Fibroblast of lung (primary cell): ENCODE measurements around the gene ALG12. TPM values are rescaled to one million over a fixed set of nuclear protein-coding genes. Genes with fewer than 3 reads are reported as not detected.

Source experiments
- DNase-seq, 2 donors: peaks; one replicate each; pipeline versions ENCODE4 v3.0.0 to v3.0.0-alpha.2; 2010; ENCODE audit warnings: low read depth in 2 of 2
- H2AFZ ChIP-seq: 2 replicates; pipeline ENCODE4 v1.5.1; 2012; ENCODE audit warnings: low read length, control low read depth, inconsistent platforms
- H3K27ac ChIP-seq: 2 replicates; pipeline ENCODE4 v1.5.1; 2011; ENCODE audit warnings: low read length, control low read depth; ENCODE audit not compliant: insufficient read depth
- H3K27me3 ChIP-seq: 2 replicates; pipeline ENCODE4 v1.5.1; 2011; ENCODE audit warnings: mild to moderate bottlenecking, low read length; ENCODE audit not compliant: control insufficient read depth, insufficient read depth
- H3K36me3 ChIP-seq: 2 replicates; pipeline ENCODE4 v1.5.1; 2011; ENCODE audit warnings: low read length; ENCODE audit not compliant: control insufficient read depth, insufficient read depth
- H3K4me1 ChIP-seq: 2 replicates; pipeline ENCODE4 v1.5.1; 2011; ENCODE audit warnings: low read length; ENCODE audit not compliant: control insufficient read depth, insufficient read depth; ENCODE audit errors: extremely low read depth
- H3K4me2 ChIP-seq: 2 replicates; pipeline ENCODE4 v1.5.1; 2011; ENCODE audit warnings: low read length, control low read depth; ENCODE audit not compliant: insufficient read depth; ENCODE audit errors: extremely low read depth
- H3K4me3 ChIP-seq, 4 experiments: fragments of 200-600 bp in 1 of 4; sonication (generic) in 1 of 4; replicated peaks in 1 of 4; 2 replicates each; pipeline ENCODE4 v1.5.1; 2011 to 2016; ENCODE audit warnings: low read length in 4 of 4, low read depth in 3 of 4, mild to moderate bottlenecking in 3 of 4, control low read depth in 2 of 4, inconsistent platforms in 1 of 4, mixed read lengths in 1 of 4; ENCODE audit not compliant: insufficient read depth in 1 of 4; ENCODE audit errors: control extremely low read depth in 1 of 4
- H3K79me2 ChIP-seq: 2 replicates; pipeline ENCODE4 v1.5.1; 2012; ENCODE audit warnings: mild to moderate bottlenecking, low read length, inconsistent platforms; ENCODE audit not compliant: control insufficient read depth, insufficient read depth
- H3K9ac ChIP-seq: 2 replicates; pipeline ENCODE4 v1.5.1; 2011; ENCODE audit warnings: mild to moderate bottlenecking, low read length, control low read depth; ENCODE audit not compliant: insufficient read depth
- H3K9me3 ChIP-seq: 2 replicates; pipeline ENCODE4 v1.5.1; 2012; ENCODE audit warnings: low read depth, low read length; ENCODE audit not compliant: control insufficient read depth, insufficient read depth
- H4K20me1 ChIP-seq: 2 replicates; pipeline ENCODE4 v1.5.1; 2011; ENCODE audit warnings: low read length; ENCODE audit not compliant: control insufficient read depth, insufficient read depth; ENCODE audit errors: extremely low read depth
- EZH2 ChIP-seq: IDR thresholded peaks from 2 replicates; pipeline ENCODE4 v1.5.1; 2012; ENCODE audit warnings: low read length, control low read depth, mild to moderate bottlenecking; ENCODE audit errors: missing control alignments
- polyA plus RNA-seq, 2 donors: library from polyadenylated mRNA; depleted of rRNA in 1 of 2; stranded (reverse) in 1 of 2; unstranded in 1 of 2; fragments of >200 nt; gene quantifications; 2 replicates each; pipeline ENCODE4 v1.2.1, GENCODE V29; 2011 to 2012; ENCODE audit warnings: missing spikeins in 1 of 2
- total RNA-seq: library from RNA; depleted of rRNA; stranded (reverse); fragments of >200 nt; gene quantifications from 2 replicates; pipeline ENCODE4 v1.2.1, GENCODE V29; 2014
- TF ChIP-seq, protein P1 (sequence below), 2 donors: IDR thresholded peaks in 1 of 2; conservative IDR thresholded peaks in 1 of 2; 1 replicate in 1 of 2; 2 replicates in 1 of 2; pipeline ENCODE4 v1.5.1; 2011 to 2012; ENCODE audit warnings: low read length in 2 of 2, control low read depth in 1 of 2, inconsistent platforms in 1 of 2, low read depth in 1 of 2, mild to moderate bottlenecking in 1 of 2

The ALG12 gene
- total and polyA plus RNA-seq, 2 donors (not counting 1 experiment from before 2014, with no cell fraction given), result 9.6 to 19.0 TPM

DNA sequence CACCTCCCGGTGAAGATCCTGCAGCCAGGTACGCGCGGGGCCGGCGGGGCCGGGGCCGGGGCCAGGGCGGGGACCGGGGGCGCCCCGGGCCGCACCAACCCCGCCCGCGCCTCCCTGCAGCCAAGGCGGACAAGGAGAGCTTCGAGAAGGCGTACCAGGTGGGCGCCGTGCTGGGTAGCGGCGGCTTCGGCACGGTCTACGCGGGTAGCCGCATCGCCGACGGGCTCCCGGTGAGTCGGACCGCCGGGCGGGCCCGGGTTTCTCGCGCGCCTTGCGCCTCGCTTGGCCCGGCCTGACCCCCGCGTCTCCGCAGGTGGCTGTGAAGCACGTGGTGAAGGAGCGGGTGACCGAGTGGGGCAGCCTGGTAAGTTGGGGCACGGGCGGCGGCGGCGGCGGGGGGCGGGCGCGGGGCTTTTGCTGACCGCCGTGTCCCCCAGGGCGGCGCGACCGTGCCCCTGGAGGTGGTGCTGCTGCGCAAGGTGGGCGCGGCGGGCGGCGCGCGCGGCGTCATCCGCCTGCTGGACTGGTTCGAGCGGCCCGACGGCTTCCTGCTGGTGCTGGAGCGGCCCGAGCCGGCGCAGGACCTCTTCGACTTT is 42.9 kb upstream of the ALG12 start:
- Histone ChIP-seq H4K20me1 (no peaks in the 10 kb centered on the region), H3K27me3 (no peaks in the 10 kb centered on the region), H3K79me2 (peaks cover 38% of the 10 kb centered on the region), H3K36me3 (peaks cover 25% of the 10 kb centered on the region), H2AFZ (no peak overlapping the region), H3K9ac (peak overlapping the region; percentile 76), H3K4me1 (peaks cover 14% of the 10 kb centered on the region), H3K4me2 (peak overlapping the region; percentile 69), H3K27ac (peak overlapping the region; percentile 79), H3K9me3 (no peaks in the 10 kb centered on the region), H3K4me3 (peak overlapping the region; percentile 70 to 88 (median 84))
- TF ChIP-seq, protein P1, sequence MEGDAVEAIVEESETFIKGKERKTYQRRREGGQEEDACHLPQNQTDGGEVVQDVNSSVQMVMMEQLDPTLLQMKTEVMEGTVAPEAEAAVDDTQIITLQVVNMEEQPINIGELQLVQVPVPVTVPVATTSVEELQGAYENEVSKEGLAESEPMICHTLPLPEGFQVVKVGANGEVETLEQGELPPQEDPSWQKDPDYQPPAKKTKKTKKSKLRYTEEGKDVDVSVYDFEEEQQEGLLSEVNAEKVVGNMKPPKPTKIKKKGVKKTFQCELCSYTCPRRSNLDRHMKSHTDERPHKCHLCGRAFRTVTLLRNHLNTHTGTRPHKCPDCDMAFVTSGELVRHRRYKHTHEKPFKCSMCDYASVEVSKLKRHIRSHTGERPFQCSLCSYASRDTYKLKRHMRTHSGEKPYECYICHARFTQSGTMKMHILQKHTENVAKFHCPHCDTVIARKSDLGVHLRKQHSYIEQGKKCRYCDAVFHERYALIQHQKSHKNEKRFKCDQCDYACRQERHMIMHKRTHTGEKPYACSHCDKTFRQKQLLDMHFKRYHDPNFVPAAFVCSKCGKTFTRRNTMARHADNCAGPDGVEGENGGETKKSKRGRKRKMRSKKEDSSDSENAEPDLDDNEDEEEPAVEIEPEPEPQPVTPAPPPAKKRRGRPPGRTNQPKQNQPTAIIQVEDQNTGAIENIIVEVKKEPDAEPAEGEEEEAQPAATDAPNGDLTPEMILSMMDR (conservative IDR thresholded peaks at IDR 0.05 in 1 of 2, IDR thresholded peaks at IDR 0.05 in 1 of 2; ENCODE audit: low read depth in 1 of 2, low read length in 2 of 2), result no peak
- TF ChIP-seq EZH2, result no peak
- peak in 1 of 2 donors; percentile 61 for DNase-seq

DNA sequence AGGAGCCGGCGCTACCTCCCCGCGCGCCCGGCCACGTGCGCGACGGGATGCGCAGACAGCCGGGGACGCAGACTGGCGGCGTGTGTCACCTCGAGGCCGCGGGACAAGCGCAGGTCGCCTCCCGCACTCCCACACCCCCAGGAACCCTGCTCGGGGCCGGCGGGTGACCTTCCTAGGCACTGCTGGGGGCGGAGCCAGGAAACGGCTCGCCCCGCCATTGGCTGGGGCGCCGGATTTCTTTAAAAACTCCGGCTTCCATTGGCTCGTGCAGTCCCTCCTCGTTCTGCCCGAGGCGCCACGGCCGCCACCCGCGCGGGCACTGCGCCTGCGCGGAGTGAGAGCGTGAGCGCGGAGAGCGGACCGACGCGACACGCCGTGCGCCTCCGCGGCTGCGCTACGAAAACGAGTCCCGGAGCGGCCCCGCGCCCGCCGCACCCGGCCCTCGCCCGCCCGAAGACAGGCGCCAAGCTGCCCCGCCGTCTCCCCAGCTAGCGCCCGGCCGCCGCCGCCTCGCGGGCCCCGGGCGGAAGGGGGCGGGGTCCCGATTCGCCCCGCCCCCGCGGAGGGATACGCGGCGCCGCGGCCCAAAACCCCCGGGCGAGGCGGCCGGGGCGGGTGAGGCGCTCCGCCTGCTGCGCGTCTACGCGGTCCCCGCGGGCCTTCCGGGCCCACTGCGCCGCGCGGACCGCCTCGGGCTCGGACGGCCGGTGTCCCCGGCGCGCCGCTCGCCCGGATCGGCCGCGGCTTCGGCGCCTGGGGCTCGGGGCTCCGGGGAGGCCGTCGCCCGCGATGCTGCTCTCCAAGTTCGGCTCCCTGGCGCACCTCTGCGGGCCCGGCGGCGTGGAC is 42.1 kb upstream of the ALG12 start, which contains the start of gene PIM3:
PIM3 (plus strand) TSS at position 614 of the 846 bp plus-strand sequence; CDS start at position 790, 176 bp downstream.
- H2AFZ ChIP-seq, result peak within 1 kb of the TSS; percentile 70
- peak; percentile 95 to 96 for DNase-seq
- TF ChIP-seq EZH2, result no peak
- TF ChIP-seq, protein P1 (conservative IDR thresholded peaks at IDR 0.05 in 1 of 2, IDR thresholded peaks at IDR 0.05 in 1 of 2; ENCODE audit: low read depth in 1 of 2, low read length in 2 of 2), result no peak
- H3K4me3 ChIP-seq, result peak within 1 kb of the TSS; percentile 70 to 88 (median 84)
- H3K9ac ChIP-seq, result peak within 1 kb of the TSS; percentile 76
- peaks cover 37% of the 10 kb centered on the region for H3K79me2 ChIP-seq
- peaks cover 25% of the 10 kb centered on the region for H3K36me3 ChIP-seq
- no peaks in the 10 kb centered on the region for H3K9me3 ChIP-seq
- no peaks in the 10 kb centered on the region for H3K27me3 ChIP-seq
- peak within 1 kb of the TSS; percentile 87 for H3K4me2 ChIP-seq
- peak within 1 kb of the TSS; percentile 79 for H3K27ac ChIP-seq
- H4K20me1 ChIP-seq, result no peaks in the 10 kb centered on the region
- H3K4me1 ChIP-seq, result peaks cover 14% of the 10 kb centered on the region

DNA sequence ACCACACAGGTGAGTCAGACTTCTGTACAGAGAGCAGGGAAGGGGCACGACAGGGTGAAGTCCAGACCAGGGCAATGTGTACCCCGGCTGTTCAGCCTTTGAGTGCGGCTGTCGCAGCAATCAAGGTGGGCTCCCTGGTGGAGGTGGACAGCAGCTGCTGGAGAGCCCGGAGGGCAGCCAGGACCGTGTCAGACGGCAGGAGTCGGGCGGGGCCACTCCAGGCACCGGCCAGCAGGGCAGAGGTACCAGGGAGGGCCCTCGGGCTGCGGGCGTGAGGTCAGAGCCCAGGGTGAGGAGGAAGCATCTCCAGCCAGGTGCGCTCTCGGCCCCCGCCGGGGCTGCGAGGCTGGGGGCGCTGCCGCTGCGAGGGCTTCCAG is 41.5 kb upstream of the ALG12 start:
- no peak for TF ChIP-seq EZH2
- TF ChIP-seq, protein P1 (conservative IDR thresholded peaks at IDR 0.05 in 1 of 2, IDR thresholded peaks at IDR 0.05 in 1 of 2; ENCODE audit: low read depth in 1 of 2, low read length in 2 of 2), result no peak

More for the DNA sequence above, 41.5 kb upstream of the ALG12 start:
- Histone ChIP-seq H3K36me3 (peaks cover 23% of the 10 kb centered on the region), H3K9ac (peak overlapping the region; percentile 57), H4K20me1 (no peaks in the 10 kb centered on the region), H3K4me2 (peak overlapping the region; percentile 87), H3K27me3 (no peaks in the 10 kb centered on the region), H3K79me2 (peaks cover 36% of the 10 kb centered on the region), H3K4me3 (peak overlapping the region; percentile 3 to 88 (median 66)), H2AFZ (peak overlapping the region; percentile 70), H3K4me1 (peaks cover 14% of the 10 kb centered on the region), H3K27ac (peak overlapping the region; percentile 67), H3K9me3 (no peaks in the 10 kb centered on the region)
- peak in 1 of 2 donors; percentile 49 for DNase-seq
